A549 (cell line): ENCODE results near the gene TXNIP. TPM values are rescaled to one million over a fixed set of nuclear protein-coding genes. Genes with fewer than 3 reads are reported as not detected.

Source experiments
- ATAC-seq, 2 experiments: fragments of 200-7000 bp in 1 of 2; fragments of >200 bp in 1 of 2; cut with Nextera tagmentation in 1 of 2; cut with Tn5 transposase in 1 of 2; 3 replicates each; pipeline versions ENCODE4 v1.8.0 to v1.9.1; 2018 to 2020; ENCODE audit warnings: mild to moderate bottlenecking in 1 of 2, moderate library complexity in 1 of 2
- CTCF ChIA-PET: fragments of 300-600 bp; sonication (Branson Sonifier 250); formaldehyde crosslinking; extraction: SDS; loops from one replicate; lab custom pipeline; 2021; ENCODE audit warnings: antibody characterized with exemption, inconsistent platforms; lab: Yijun Ruan, JAX
- POLR2A ChIA-PET: fragments of 350-600 bp; formaldehyde crosslinking; extraction: SDS; loops from one replicate; lab custom pipeline; 2021; ENCODE audit warnings: antibody characterized with exemption, inconsistent platforms; lab: Yijun Ruan, JAX
- DNase-seq, 2 experiments: peaks; one replicate each; pipeline versions ENCODE4 v3.0.0 to v3.0.0-alpha.2; 2011 to 2016; ENCODE audit warnings: low read depth in 1 of 2, low spot score in 1 of 2
- FAIRE-seq: peaks from 2 replicates; lab custom pipeline; 2011; peaks lifted over from hg19 to GRCh38; lab: Jason Lieb, UNC
- H3K27ac ChIP-seq, 2 experiments: fragments of >200 bp; sonication (Bioruptor Twin); formaldehyde crosslinking; 3 replicates each; pipeline ENCODE4 v1.5.1; 2016 to 2017
- H3K4me1 ChIP-seq: fragments of >200 bp; sonication (Bioruptor Twin); formaldehyde crosslinking; 3 replicates; pipeline ENCODE4 v1.6.1; 2016
- H3K4me2 ChIP-seq: fragments of >200 bp; sonication (Bioruptor Twin); formaldehyde crosslinking; 3 replicates; pipeline ENCODE4 v1.6.1; 2016
- H3K4me3 ChIP-seq: fragments of >200 bp; sonication (Bioruptor Twin); formaldehyde crosslinking; 3 replicates; pipeline ENCODE4 v1.5.1; 2016
- H3K9me3 ChIP-seq: fragments of >200 bp; sonication (Bioruptor Twin); formaldehyde crosslinking; 3 replicates; pipeline ENCODE4 v1.6.1; 2016
- ATOH8 ChIP-seq: fragments of 250-450 bp; sonication (Bioruptor Pico); IDR thresholded peaks from 2 replicates; pipeline ENCODE4 v1.5.0; 2020; ENCODE audit warnings: low read depth, mild to moderate bottlenecking, moderate library complexity
- CTCF ChIP-seq: fragments of >200 bp; sonication (Bioruptor Twin); formaldehyde crosslinking; IDR thresholded peaks from 3 replicates; pipeline ENCODE4 v1.5.1; 2016
- EHMT2 ChIP-seq: fragments of 200-600 bp; sonication (generic); IDR thresholded peaks from 2 replicates; pipeline ENCODE4 v1.6.1; 2016; ENCODE audit warnings: antibody characterized with exemption, low read depth, mild to moderate bottlenecking, moderate library complexity
- EP300 ChIP-seq, 2 experiments: fragments of >200 bp; sonication (Bioruptor Twin); formaldehyde crosslinking; IDR thresholded peaks; 2 replicates in 1 of 2; 3 replicates in 1 of 2; pipeline ENCODE4 v1.6.1; 2016 to 2017
- ESRRA ChIP-seq: fragments of 150-350 bp; IDR thresholded peaks from 2 replicates; pipeline ENCODE4 v1.6.1; 2014; ENCODE audit warnings: mild to moderate bottlenecking, low read length, borderline replicate concordance
- HDAC2 ChIP-seq: fragments of 200-600 bp; sonication (generic); IDR thresholded peaks from 2 replicates; pipeline ENCODE4 v1.6.1; 2016
- HEYL ChIP-seq: fragments of 250-450 bp; sonication (Bioruptor Pico); IDR thresholded peaks from 2 replicates; pipeline ENCODE4 v1.8.0; 2021; ENCODE audit warnings: mild to moderate bottlenecking, moderate library complexity
- HMGXB4 ChIP-seq: fragments of 250-450 bp; sonication (Bioruptor Pico); IDR thresholded peaks from 2 replicates; pipeline ENCODE4 v1.5.0; 2021; ENCODE audit warnings: mild to moderate bottlenecking, moderate library complexity, borderline replicate concordance
- HOXA7 ChIP-seq: fragments of 250-450 bp; sonication (Bioruptor Pico); IDR thresholded peaks from 2 replicates; pipeline ENCODE4 v1.5.0; 2020; ENCODE audit warnings: mild to moderate bottlenecking, moderate library complexity
- HOXB13 ChIP-seq: fragments of 250-450 bp; sonication (Bioruptor Pico); IDR thresholded peaks from 2 replicates; pipeline ENCODE4 v1.5.0; 2020; ENCODE audit warnings: low read depth, mild to moderate bottlenecking, moderate library complexity
- KDM5A ChIP-seq: fragments of 200-600 bp; sonication (generic); IDR thresholded peaks from 2 replicates; pipeline ENCODE4 v1.6.1; 2016; ENCODE audit warnings: antibody characterized with exemption, mild to moderate bottlenecking
- POLR2A ChIP-seq: IDR thresholded peaks from 2 replicates; pipeline ENCODE4 v1.6.1; 2012; ENCODE audit warnings: mild to moderate bottlenecking, low read length
- RAD21 ChIP-seq, 2 experiments: fragments of >200 bp in 1 of 2; sonication (Bioruptor Twin) in 1 of 2; formaldehyde crosslinking in 1 of 2; IDR thresholded peaks in 1 of 2; conservative IDR thresholded peaks in 1 of 2; 2 replicates in 1 of 2; 3 replicates in 1 of 2; pipeline ENCODE4 v1.6.1; 2012 to 2018; ENCODE audit warnings: inconsistent platforms in 1 of 2
- RARB ChIP-seq: fragments of 250-450 bp; sonication (Bioruptor Pico); IDR thresholded peaks from 2 replicates; pipeline ENCODE4 v1.8.0; 2021; ENCODE audit warnings: mild to moderate bottlenecking, moderate library complexity
- RNF2 ChIP-seq: fragments of 200-600 bp; sonication (generic); IDR thresholded peaks from 2 replicates; pipeline ENCODE4 v1.6.1; 2016; ENCODE audit warnings: low read depth, mild to moderate bottlenecking, antibody characterized with exemption, moderate library complexity, borderline replicate concordance
- SREBF2 ChIP-seq: fragments of 450-650 bp; IDR thresholded peaks from 2 replicates; pipeline ENCODE4 v1.6.1; 2014; ENCODE audit warnings: mild to moderate bottlenecking, moderate library complexity
- ZFP36 ChIP-seq: fragments of 450-650 bp; IDR thresholded peaks from 2 replicates; pipeline ENCODE4 v1.6.1; 2014; ENCODE audit warnings: borderline replicate concordance; ENCODE audit not compliant: partially characterized antibody
- WGBS: methylation state at CpG from one replicate; pipeline ENCODE4 v1.1.6; 2017; ENCODE audit errors: missing lambda C conversion rate; 5-methylcytosine and 5-hydroxymethylcytosine counted together
- polyA plus RNA-seq, 4 experiments: library from polyadenylated mRNA; depleted of rRNA in 3 of 4; stranded (reverse); fragments of >200 nt; fragmentation: RNase III in 1 of 4; extraction: RNeasy Plus Mini Kit Qiagen cat#74134 plus additional on column Dnase treatment in 1 of 4; gene quantifications; 2 replicates in 3 of 4; 3 replicates in 1 of 4; pipeline ENCODE4 v1.2.3, GENCODE V29; 2011 to 2017

Gene TXNIP
- polyA plus RNA-seq, 2 of the 4 experiments (the other 2 are of a cell fraction): 3.1 TPM; not detected in 1

- WGBS: 71% methylated on average over 6 of the region's 6 CpGs
- no peak for ATAC-seq
- H3K4me2 ChIP-seq: no peak overlapping the region
- no peak overlapping the region for H3K4me3 ChIP-seq
- FAIRE-seq: no peak
- CTCF ChIA-PET: interaction anchor here (1.1 to 24.2 kb wide), 5 partner anchors 15 to 149 kb away, joined by 3 to 566 read pairs (median 7); partner anchors contain the start of genes HJV and NUDT17
- POLR2A ChIA-PET: no interaction called here
- no peaks in the 10 kb centered on the region for H3K9me3 ChIP-seq
- H3K4me1 ChIP-seq: peaks cover 3% of the 10 kb centered on the region; the same call in 1 of the 3 replicates
- no peak for DNase-seq
- TF ChIP-seq HMGXB4 (CRISPR knock-in tag): no peak
- no peak for TF ChIP-seq KDM5A
- TF ChIP-seq POLR2A: no peak
- TF ChIP-seq HOXA7 (CRISPR knock-in tag): no peak
- TF ChIP-seq RAD21 (conservative IDR thresholded peaks at IDR 0.05 in 1 of 2, IDR thresholded peaks at IDR 0.05 in 1 of 2): no peak
- TF ChIP-seq HDAC2: no peak
- TF ChIP-seq EHMT2: no peak
- TF ChIP-seq CTCF: no peak
- TF ChIP-seq HOXB13 (CRISPR knock-in tag): no peak
- TF ChIP-seq ZFP36: no peak
- no peak for TF ChIP-seq SREBF2
- TF ChIP-seq ATOH8 (CRISPR knock-in tag): no peak
- H3K27ac ChIP-seq: no peak overlapping the region
Measured at GRCh38 chr1:145993618-145994390, 2.6 kb downstream of the TXNIP start.

GRCh38 chr1:145992958-145993617 is 3.3 kb downstream of the TXNIP start:
- ChIA-PET POLR2A (no interaction called here), CTCF (interaction anchor here (0.8 to 24.2 kb wide), 4 partner anchors 14 to 78 kb away, joined by 3 to 566 read pairs (median 76); partner anchors contain the start of gene HJV)
- Histone ChIP-seq H3K4me3 (no peak overlapping the region), H3K27ac (no peak overlapping the region), H3K4me2 (no peak overlapping the region), H3K4me1 (peaks cover 3% of the 10 kb centered on the region; the same call in 1 of the 3 replicates)
- ATAC-seq: no peak
- FAIRE-seq: no peak
- WGBS: 82% methylated on average over 5 of the region's 5 CpGs
- DNase-seq: no peak
- no peak for TF ChIP-seq RNF2
- TF ChIP-seq ESRRA: no peak
- no peak for TF ChIP-seq HEYL (CRISPR knock-in tag)
- TF ChIP-seq RARB: no peak
- no peak for TF ChIP-seq EP300 (IDR thresholded peaks at IDR 0.05)
- TF ChIP-seq, all 56 proteins: peak for 0
- no peaks in the 10 kb centered on the region for H3K9me3 ChIP-seq
